ENCODE data around the gene MAPKAP1.

The MAPKAP1 gene

DNA sequence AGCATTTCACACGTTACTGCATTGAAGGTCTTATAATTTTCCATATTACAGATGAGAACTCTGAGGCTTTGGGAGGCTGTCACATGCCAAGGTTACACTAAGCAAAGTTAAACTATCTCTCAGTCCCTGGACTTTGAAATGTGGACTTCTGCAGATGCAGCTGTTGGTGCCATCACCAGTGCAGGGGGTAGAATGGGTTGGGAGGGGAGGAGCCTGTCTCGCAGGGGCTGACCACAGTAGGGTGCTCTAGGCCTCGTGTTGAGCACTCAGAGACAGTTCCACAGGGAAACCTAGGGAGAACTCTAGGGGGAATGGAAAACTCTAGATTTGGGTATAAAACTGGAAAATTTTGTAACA is 220.9 kb downstream of the MAPKAP1 start:
- DNase-seq (ENCODE audit: low read depth, low spot score) = no peak

GRCh38 chr9:125485471-125486151 is 221.4 kb downstream of the MAPKAP1 start:
- DNase-seq (ENCODE audit: low read depth, low spot score) = no peak

DNA sequence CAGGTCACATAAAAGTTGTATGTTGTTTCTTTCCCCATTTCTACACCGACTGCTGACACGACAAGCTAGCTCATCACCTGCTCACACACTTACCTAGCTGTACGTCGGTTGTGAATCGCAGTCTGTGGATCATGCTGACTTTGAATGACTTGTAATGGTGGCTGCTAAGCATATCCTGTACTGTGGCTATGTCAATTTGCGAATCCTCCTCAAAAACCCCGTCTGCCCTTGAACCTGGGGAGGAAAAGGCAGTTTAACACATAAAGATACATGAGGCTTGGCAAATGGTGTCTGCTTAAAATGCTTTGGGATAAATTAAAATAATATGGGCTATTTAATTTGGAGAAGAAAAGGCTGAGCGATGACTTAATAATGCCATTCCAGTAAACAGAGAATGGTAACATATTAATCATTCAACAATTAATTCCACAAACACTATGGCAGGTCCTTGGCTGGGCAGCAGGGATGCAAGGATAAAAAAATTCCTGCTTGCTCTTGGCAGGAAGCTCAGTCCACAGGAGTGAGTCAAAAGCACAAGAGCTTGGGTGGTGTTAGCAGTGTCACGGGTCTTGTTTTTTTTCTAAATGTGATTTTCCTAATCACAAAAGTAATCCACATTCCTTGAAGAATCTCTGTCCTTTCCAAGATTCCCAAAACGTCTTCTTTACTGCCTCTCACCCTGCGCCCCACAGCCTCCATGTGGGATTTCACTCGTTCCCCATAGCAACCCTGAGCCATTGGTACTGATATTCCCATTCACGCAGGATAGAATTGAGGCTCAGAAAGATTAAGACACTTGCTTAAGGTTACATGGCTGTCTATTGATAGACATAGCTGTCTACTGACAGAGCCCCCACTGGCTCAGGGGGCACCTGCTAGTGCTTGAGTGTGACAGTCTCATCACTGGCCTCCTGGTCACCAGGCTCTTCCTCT is 222.4 kb downstream of the MAPKAP1 start:
- peak; percentile 89 for DNase-seq (ENCODE audit: low read depth, low spot score)

DNA sequence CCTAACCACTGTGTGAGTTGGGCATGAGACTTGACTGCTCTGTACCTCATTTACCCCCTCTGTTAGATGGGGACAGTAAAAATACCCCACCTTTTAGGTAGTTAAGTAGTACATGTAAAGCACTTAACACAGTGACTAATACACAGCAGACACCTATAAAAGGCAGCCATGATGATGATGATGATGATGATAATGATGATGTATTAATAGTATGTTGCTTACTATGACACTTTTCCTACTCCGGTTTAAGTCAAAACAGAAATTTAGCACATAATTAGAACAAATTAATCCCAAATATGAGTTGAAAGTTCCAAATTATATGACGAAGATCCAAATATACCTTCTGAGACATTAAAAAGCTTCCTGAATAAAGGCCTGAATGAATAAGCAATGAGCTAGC is 223.3 kb downstream of the MAPKAP1 start:
- DNase-seq (ENCODE audit: low read depth, low spot score) = no peak

GRCh38 chr9:125479846-125480615 is 227.0 kb downstream of the MAPKAP1 start:
- DNase-seq (ENCODE audit: low read depth, low spot score) = no peak

DNA sequence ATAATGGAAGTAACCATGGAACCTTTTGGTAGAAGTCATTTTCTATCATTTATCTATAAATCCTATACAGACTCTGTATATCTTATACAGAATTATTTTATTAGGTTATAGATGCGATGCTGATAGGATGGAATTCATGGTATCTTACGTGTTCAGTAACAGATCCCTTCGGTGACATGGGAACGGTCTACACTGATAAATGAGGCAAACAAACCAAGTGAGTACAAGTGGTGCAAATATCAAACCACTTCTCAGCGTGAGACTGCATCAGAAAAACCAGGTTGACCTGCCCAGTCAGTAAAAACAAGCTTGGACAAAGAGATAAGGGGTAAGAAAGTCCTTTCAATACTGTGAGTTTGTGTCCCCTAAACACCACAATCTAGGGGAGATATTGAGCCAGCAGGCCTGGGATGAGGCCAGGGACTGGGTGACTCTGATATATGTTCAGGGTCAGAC is 229.9 kb downstream of the MAPKAP1 start:
- no peak for DNase-seq (ENCODE audit: low read depth, low spot score)

GRCh38 chr9:125476645-125477044 is 230.4 kb downstream of the MAPKAP1 start:
- DNase-seq (ENCODE audit: low read depth, low spot score) = no peak

DNA sequence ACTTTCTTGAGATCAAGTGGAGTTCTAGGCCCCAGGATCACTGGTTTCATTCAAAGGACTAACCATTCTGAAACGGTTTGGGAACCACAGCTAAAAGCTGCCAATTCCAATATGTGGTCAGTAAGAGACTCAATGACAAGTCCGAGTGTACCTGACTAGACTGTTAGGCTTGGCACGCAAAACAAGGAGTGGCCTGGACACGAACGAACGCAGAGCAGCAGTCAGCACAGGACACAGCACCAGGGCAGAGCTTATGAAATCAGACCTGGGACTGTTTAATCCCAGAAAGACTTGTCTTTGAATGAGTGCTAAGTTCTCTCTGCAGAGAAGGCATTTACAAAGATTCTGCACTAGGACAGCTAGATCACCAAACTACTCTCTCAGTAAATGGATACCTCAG is 231.6 kb downstream of the MAPKAP1 start:
- DNase-seq (ENCODE audit: low read depth, low spot score) = no peak

- DNase-seq (ENCODE audit: low read depth, low spot score) = peak; percentile 83
Observed at GRCh38 chr9:125472926-125473701, 233.9 kb downstream of the MAPKAP1 start.

GRCh38 chr9:125472562-125472925 is 234.5 kb downstream of the MAPKAP1 start:
- DNase-seq (ENCODE audit: low read depth, low spot score) = no peak

- DNase-seq (ENCODE audit: low read depth, low spot score) = no peak
Observed at GRCh38 chr9:125470767-125471580, 236.0 kb downstream of the MAPKAP1 start.

DNA sequence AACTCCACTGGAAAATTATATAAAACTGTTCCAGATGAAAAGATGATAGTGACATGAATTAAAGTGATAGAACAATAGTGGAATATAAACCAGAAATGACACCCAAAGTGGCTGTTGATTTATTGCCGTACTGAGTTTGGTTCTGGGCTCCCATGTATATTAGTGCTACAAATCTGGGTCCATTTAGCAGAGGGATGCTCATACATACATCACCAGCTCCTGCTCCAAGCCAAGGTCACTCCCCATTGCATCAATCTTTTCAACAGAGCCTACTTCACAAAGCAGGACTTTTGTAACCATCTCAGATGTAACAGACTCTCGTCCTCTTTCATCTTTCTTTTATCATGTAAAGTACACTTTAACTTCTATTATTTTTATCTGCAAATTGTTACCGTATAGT is 236.8 kb downstream of the MAPKAP1 start:
- no peak for DNase-seq (ENCODE audit: low read depth, low spot score)

GRCh38 chr9:125468646-125469045 is 238.4 kb downstream of the MAPKAP1 start:
- DNase-seq (ENCODE audit: low read depth, low spot score) = no peak

DNA sequence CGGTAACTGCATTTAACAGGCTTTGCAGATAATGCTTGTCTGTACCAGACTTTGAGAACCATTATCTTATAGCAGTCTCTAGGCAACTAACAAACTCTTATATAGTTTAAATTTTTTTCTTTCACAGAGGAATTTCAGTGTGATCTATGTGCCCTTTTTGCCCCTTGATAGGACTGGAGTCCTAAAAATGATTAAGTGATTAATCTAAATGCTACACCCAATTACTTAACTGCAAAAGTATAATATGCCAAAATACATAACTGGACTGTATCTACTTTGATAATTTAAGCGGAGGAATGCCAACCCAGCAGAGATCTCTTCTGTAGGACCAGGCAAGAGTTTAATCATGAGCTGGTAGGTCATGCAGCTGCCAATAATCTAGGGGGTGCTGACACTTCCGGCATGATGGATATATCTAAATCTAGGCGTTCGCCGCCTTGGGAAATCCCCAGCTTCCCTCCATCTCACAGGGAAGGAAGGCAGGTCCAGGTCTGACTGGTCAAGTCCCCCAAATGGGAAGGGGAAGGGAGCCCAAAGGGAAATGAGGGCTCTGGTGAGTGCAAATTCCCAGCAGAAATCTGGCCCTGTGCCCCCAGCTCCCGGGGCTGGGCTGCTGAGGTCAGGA is 239.8 kb downstream of the MAPKAP1 start:
- no peak for DNase-seq (ENCODE audit: low read depth, low spot score)

- no peak for DNase-seq (ENCODE audit: low read depth, low spot score)
Observed at GRCh38 chr9:125466411-125466810, 240.6 kb downstream of the MAPKAP1 start.

- no peak for DNase-seq (ENCODE audit: low read depth, low spot score)
Observed at GRCh38 chr9:125464591-125465385, 242.2 kb downstream of the MAPKAP1 start.

GRCh38 chr9:125463926-125464325 is 243.1 kb downstream of the MAPKAP1 start:
- no peak for DNase-seq (ENCODE audit: low read depth, low spot score)

DNA sequence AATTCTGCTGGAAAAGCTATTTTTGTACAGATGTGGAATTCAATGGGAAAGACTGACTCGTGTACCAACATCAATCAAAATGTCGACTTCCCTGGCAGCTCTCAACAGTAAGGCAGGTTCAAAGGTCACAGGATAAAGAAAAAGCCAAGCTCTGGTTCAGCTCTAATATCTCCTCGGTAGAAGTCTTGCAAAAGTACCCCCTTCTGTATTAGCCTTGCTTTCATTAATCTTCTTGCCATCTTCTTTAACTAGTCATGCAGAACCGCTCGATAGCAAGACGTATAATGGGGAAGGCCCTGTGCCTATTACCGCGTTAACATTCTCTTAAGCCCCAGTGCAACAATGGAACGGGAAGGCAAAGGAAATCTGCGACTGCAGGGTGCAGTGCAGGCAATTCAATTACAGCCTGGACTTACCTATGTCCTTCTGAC is 244.1 kb downstream of the MAPKAP1 start:
- no peak for DNase-seq (ENCODE audit: low read depth, low spot score)

DNA sequence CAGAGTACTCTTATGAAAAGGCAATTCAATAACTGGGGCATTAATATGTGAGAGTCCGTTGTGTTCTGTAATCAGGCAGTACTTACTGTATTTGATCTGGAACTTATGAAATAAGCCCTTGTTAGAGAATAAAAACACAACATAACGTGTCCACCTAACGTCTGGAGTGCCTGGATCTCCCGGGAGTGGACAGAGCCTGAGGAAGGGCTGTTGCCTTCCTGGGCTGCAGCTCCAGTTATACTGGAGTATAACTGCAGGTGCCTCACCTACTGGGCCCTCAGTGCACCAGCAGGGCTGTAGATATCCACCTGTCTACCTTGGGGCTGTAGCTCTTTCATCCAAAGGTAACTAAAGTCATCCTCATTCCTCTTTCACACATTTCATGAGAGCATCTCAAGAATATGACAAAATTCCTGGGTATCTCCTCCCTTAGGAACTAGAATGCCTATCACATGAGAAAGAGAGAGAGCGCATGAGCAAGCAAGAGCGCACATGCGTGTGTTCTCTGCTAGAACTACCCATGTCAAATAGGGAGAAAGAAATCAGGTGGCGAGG is 245.3 kb downstream of the MAPKAP1 start:
- DNase-seq (ENCODE audit: low read depth, low spot score) = no peak
